Neural crest cell (in vitro differentiated cells): ENCODE measurements around the gene ATP5PO. TPM values are rescaled to one million over a fixed set of nuclear protein-coding genes. Genes with fewer than 3 reads are reported as not detected.
A peak's percentile ranks its signal among the peaks of the same experiment; 100 is the strongest.

Experiments
- DNase-seq: peaks from one replicate; pipeline ENCODE4 v3.0.0; 2021; ENCODE audit warnings: low read depth, mixed read lengths, low spot score
- H3K27ac Mint-ChIP-seq: one replicate; pipeline ENCODE4 v1.8.0; 2021; ENCODE audit warnings: mild to moderate bottlenecking, mixed read lengths; ENCODE audit not compliant: unreplicated experiment
- H3K27me3 Mint-ChIP-seq: 2 replicates; pipeline ENCODE4 v1.8.0; 2021; ENCODE audit warnings: low read depth, mild to moderate bottlenecking, mixed read lengths
- H3K36me3 Mint-ChIP-seq: 2 replicates; pipeline ENCODE4 v1.8.0; 2021; ENCODE audit warnings: low read depth, mild to moderate bottlenecking, mixed read lengths
- H3K4me1 Mint-ChIP-seq: 2 replicates; pipeline ENCODE4 v1.8.0; 2021; ENCODE audit warnings: mixed read lengths
- H3K4me3 Mint-ChIP-seq: one replicate; pipeline ENCODE4 v1.8.0; 2021; ENCODE audit warnings: mild to moderate bottlenecking, mixed read lengths
- H3K9me3 Mint-ChIP-seq: 2 replicates; pipeline ENCODE4 v1.8.0; 2021; ENCODE audit warnings: mixed read lengths
- CTCF ChIP-seq: fragments of 200-600 bp; sonication (generic); conservative IDR thresholded peaks from 2 replicates; pipeline ENCODE4 v1.5.0; 2021; ENCODE audit warnings: antibody characterized with exemption, mild to moderate bottlenecking
- total RNA-seq: library from RNA; stranded (reverse); gene quantifications from 2 replicates; pipeline ENCODE4 v1.2.1, GENCODE V29; 2021

Gene ATP5PO
- total RNA-seq, 1 donor from 2014 or later = 231 TPM

GRCh38 chr21:33948951-33949444 is 33.4 kb upstream of the ATP5PO start:
- Mint-ChIP-seq H3K9me3 (peaks cover 3% of the 10 kb centered on the region), H3K36me3 (peaks cover 15% of the 10 kb centered on the region), H3K27ac (peak overlapping the region; percentile 98), H3K27me3 (no peaks in the 10 kb centered on the region), H3K4me1 (peaks cover 36% of the 10 kb centered on the region), H3K4me3 (peak overlapping the region; percentile 75)
- no peak for DNase-seq
- no peak for TF ChIP-seq CTCF

- H3K4me3 Mint-ChIP-seq = peak overlapping the region; percentile 75
- peaks cover 36% of the 10 kb centered on the region for H3K4me1 Mint-ChIP-seq
- no peak for TF ChIP-seq CTCF
- peak overlapping the region; percentile 98 for H3K27ac Mint-ChIP-seq
- peak; percentile 54 for DNase-seq
- peaks cover 14% of the 10 kb centered on the region for H3K36me3 Mint-ChIP-seq
- no peaks in the 10 kb centered on the region for H3K27me3 Mint-ChIP-seq
- H3K9me3 Mint-ChIP-seq = peaks cover 3% of the 10 kb centered on the region
Measured at GRCh38 chr21:33948096-33948950, 32.7 kb upstream of the ATP5PO start.

GRCh38 chr21:33947451-33948095 is 32.0 kb upstream of the ATP5PO start:
- peaks cover 3% of the 10 kb centered on the region for H3K9me3 Mint-ChIP-seq
- no peak for DNase-seq
- peak overlapping the region; percentile 98 for H3K27ac Mint-ChIP-seq
- H3K36me3 Mint-ChIP-seq = peaks cover 16% of the 10 kb centered on the region
- H3K4me3 Mint-ChIP-seq = peak overlapping the region; percentile 75
- no peaks in the 10 kb centered on the region for H3K27me3 Mint-ChIP-seq
- peaks cover 36% of the 10 kb centered on the region for H3K4me1 Mint-ChIP-seq
- TF ChIP-seq CTCF = no peak

DNA sequence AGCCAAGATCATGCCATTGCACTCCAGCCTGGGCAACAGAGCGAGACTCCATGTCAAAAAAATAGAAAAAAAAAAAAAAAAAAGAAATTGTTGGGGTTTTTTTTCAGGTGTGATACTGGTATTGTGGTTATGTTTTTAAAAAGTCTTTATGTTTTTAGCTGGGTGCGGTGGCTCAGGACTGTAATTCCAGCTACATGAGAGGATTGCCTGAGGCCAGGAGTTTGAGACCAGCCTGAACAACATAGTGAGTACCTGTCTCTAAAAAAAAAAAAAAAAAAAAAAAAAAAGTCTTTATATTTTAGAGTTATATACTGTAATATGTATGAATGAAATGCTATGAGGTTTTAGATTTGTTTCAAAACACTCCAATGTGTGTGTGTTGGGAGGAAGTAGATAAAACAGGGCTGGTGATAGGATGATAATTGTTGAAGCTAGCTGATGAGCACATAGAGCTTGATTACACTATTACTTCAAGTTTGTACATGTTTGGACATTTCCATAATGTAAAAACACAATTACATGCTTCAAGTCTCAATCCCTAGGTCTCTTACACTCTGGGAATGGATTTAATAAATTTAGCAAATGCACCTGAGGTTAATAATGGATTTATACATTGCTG is 30.2 kb upstream of the ATP5PO start:
- H3K27ac Mint-ChIP-seq = no peak overlapping the region
- peaks cover 21% of the 10 kb centered on the region for H3K36me3 Mint-ChIP-seq
- peaks cover 42% of the 10 kb centered on the region for H3K4me1 Mint-ChIP-seq
- TF ChIP-seq CTCF = no peak
- no peak overlapping the region for H3K4me3 Mint-ChIP-seq
- DNase-seq = no peak
- H3K27me3 Mint-ChIP-seq = no peaks in the 10 kb centered on the region
- H3K9me3 Mint-ChIP-seq = peaks cover 3% of the 10 kb centered on the region

DNA sequence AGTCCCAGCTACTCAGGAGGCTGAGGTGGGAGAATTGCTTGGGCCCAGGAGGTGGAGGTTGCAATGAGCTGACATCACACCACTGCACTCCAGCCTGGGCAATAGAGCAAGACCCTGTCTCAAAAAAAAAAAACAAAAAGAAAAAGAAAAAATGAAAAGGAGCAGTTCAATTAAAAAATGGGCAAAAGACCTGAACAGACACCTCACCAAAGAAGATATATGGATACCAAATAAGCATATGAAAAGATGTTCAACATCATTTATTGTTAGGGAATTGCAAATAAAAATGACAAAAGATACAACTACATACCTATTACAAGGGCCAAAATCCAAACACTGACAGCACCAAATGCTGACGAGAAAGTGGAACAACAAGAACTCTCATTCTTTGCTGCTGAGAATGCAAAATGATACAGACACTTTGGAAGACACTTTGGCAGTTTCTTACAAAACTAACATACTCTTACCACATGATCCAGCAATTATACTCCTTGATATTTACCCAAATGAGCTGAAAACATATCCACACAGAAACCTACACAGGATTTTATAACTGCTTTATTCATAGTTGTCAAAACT is 28.7 kb upstream of the ATP5PO start:
- H3K27ac Mint-ChIP-seq = no peak overlapping the region
- H3K27me3 Mint-ChIP-seq = no peaks in the 10 kb centered on the region
- peaks cover 47% of the 10 kb centered on the region for H3K4me1 Mint-ChIP-seq
- peaks cover 3% of the 10 kb centered on the region for H3K9me3 Mint-ChIP-seq
- H3K36me3 Mint-ChIP-seq = peaks cover 24% of the 10 kb centered on the region
- DNase-seq = no peak
- H3K4me3 Mint-ChIP-seq = no peak overlapping the region
- TF ChIP-seq CTCF = no peak
